OCI-LY3 (cell line): ENCODE results near the gene WNT6.

Source experiments
- EZH2phosphoT487 ChIP-seq: fragments of 200-600 bp; shearing (Covaris generic); IDR thresholded peaks from 2 replicates; pipeline ENCODE4 v1.6.1; 2018; ENCODE audit warnings: antibody characterized with exemption, mixed run types, low read depth
- TF ChIP-seq, protein P1 (sequence below): fragments of 200-600, 300-600 bp; sonication (generic); IDR thresholded peaks from 2 replicates; pipeline ENCODE4 v1.5.1; 2014; ENCODE audit warnings: antibody characterized with exemption, low read length, low read depth

DNA sequence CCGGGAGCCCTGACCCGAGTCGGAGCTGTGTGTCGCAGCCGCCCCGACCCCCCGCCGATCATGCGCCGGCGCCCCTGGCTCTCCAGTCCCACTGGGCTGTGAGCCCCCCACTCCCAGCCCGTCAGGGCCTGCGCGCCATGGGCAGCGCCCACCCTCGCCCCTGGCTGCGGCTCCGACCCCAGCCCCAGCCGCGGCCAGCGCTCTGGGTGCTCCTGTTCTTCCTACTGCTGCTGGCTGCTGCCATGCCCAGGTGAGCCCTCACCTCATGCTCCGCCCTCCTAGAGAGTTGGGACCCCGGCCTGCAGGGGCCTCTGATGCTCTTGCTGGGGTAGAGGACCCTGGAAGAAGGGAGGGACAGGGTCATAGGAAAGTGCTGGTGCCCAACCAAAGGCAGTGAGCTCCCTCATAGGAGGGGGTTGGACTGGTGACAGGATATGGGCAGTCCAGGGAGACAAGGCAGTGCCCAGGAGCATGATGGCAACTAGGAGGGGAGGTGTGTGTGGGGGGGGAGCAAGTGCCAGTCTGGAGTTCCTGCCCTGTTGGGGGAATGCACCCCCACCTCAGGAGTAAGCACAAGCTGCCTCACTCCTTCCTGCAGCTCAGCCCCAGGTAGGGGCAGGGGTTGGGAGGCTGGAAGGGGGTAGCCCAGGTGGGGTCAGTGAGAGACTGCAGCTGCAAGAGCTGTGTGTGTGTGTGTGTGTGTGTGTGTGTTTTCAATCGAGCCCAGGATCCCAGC lies 21.4 kb downstream of the WNT6 start:
- TF ChIP-seq, protein P1, sequence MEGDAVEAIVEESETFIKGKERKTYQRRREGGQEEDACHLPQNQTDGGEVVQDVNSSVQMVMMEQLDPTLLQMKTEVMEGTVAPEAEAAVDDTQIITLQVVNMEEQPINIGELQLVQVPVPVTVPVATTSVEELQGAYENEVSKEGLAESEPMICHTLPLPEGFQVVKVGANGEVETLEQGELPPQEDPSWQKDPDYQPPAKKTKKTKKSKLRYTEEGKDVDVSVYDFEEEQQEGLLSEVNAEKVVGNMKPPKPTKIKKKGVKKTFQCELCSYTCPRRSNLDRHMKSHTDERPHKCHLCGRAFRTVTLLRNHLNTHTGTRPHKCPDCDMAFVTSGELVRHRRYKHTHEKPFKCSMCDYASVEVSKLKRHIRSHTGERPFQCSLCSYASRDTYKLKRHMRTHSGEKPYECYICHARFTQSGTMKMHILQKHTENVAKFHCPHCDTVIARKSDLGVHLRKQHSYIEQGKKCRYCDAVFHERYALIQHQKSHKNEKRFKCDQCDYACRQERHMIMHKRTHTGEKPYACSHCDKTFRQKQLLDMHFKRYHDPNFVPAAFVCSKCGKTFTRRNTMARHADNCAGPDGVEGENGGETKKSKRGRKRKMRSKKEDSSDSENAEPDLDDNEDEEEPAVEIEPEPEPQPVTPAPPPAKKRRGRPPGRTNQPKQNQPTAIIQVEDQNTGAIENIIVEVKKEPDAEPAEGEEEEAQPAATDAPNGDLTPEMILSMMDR = no peak
- no peak for TF ChIP-seq EZH2phosphoT487
